Bronchial epithelial cell (primary cell): ENCODE measurements around the gene PRKG1. TPM values are rescaled to one million over a fixed set of nuclear protein-coding genes. Genes with fewer than 3 reads are reported as not detected.

Experiments
- DNase-seq: peaks from one replicate; pipeline ENCODE4 v3.0.0-alpha.2; 2010; ENCODE audit warnings: low read depth
- FAIRE-seq: peaks from 2 replicates; lab custom pipeline; 2011; peaks lifted over from hg19 to GRCh38; lab: Jason Lieb, UNC
- H3K27me3 ChIP-seq: 2 replicates; pipeline ENCODE4 v1.5.1; 2011; ENCODE audit warnings: low read length; ENCODE audit not compliant: control insufficient read depth, insufficient read depth
- H3K36me3 ChIP-seq: 2 replicates; pipeline ENCODE4 v1.5.1; 2011; ENCODE audit warnings: low read length; ENCODE audit not compliant: control insufficient read depth, insufficient read depth
- H3K4me3 ChIP-seq: 2 replicates; pipeline ENCODE4 v1.5.1; 2011; ENCODE audit warnings: mild to moderate bottlenecking, low read depth, low read length, control low read depth
- CTCF ChIP-seq: IDR thresholded peaks from 2 replicates; pipeline ENCODE4 v1.5.1; 2011; ENCODE audit warnings: mild to moderate bottlenecking, moderate library complexity, low read length, control low read depth, inconsistent platforms; ENCODE audit not compliant: insufficient read depth, severe bottlenecking
- total RNA-seq: library from RNA; depleted of rRNA; stranded (reverse); fragments of >200 nt; gene quantifications from 2 replicates; pipeline ENCODE4 v1.2.1, GENCODE V29; 2014

Gene PRKG1
- total RNA-seq, 1 donor from 2014 or later: 0.26 TPM

GRCh38 chr10:51770709-51771108 lies 696.4 kb downstream of the PRKG1 start:
- no peak overlapping the region for H3K4me3 ChIP-seq
- DNase-seq (peak; percentile 81), FAIRE-seq (no peak)

GRCh38 chr10:51772387-51772786 lies 698.1 kb downstream of the PRKG1 start:
- H3K4me3 ChIP-seq: no peak overlapping the region
- no peaks in the 10 kb centered on the region for H3K27me3 ChIP-seq
- no peaks in the 10 kb centered on the region for H3K36me3 ChIP-seq
- TF ChIP-seq CTCF: no peak
- DNase-seq (no peak), FAIRE-seq (no peak)

More at GRCh38 chr10:51770709-51771108, 696.4 kb downstream of the PRKG1 start:
- TF ChIP-seq CTCF: no peak
- no peaks in the 10 kb centered on the region for H3K36me3 ChIP-seq
- no peaks in the 10 kb centered on the region for H3K27me3 ChIP-seq

- TF ChIP-seq CTCF: no peak
- Histone ChIP-seq H3K36me3 (no peaks in the 10 kb centered on the region), H3K27me3 (no peaks in the 10 kb centered on the region), H3K4me3 (no peak overlapping the region)
- DNase-seq: no peak
- no peak for FAIRE-seq
These were observed 699.4 kb downstream of the PRKG1 start for GRCh38 chr10:51773681-51774080.

GRCh38 chr10:51783941-51784340 lies 709.7 kb downstream of the PRKG1 start:
- DNase-seq: no peak

GRCh38 chr10:51786016-51786683 lies 711.9 kb downstream of the PRKG1 start:
- DNase-seq (no peak), FAIRE-seq (no peak)
- no peaks in the 10 kb centered on the region for H3K36me3 ChIP-seq
- H3K4me3 ChIP-seq: no peak overlapping the region
- no peak for TF ChIP-seq CTCF
- no peaks in the 10 kb centered on the region for H3K27me3 ChIP-seq

More at GRCh38 chr10:51783941-51784340, 709.7 kb downstream of the PRKG1 start:
- Histone ChIP-seq H3K4me3 (no peak overlapping the region), H3K27me3 (no peaks in the 10 kb centered on the region), H3K36me3 (no peaks in the 10 kb centered on the region)
- no peak for FAIRE-seq
- no peak for TF ChIP-seq CTCF

- FAIRE-seq: no peak
- Histone ChIP-seq H3K36me3 (no peaks in the 10 kb centered on the region), H3K4me3 (no peak overlapping the region), H3K27me3 (no peaks in the 10 kb centered on the region)
- no peak for TF ChIP-seq CTCF
- DNase-seq: no peak
These were observed 712.4 kb downstream of the PRKG1 start for GRCh38 chr10:51786684-51787035.
